ENCODE data around the gene PIGZ. TPM values are rescaled to one million over a fixed set of nuclear protein-coding genes. Genes with fewer than 3 reads are reported as not detected.

PIGZ gene
- total RNA-seq, 1 experiment from 2014 or later: 1.4 TPM

GRCh38 chr3:197012540-197012883 is 43.9 kb upstream of the PIGZ start:
- H3K79me2 ChIP-seq (ENCODE audit: insufficient read depth, low read length): no peaks in the 10 kb centered on the region
- DNase-seq (ENCODE audit: low read depth, low spot score) (no peak), ATAC-seq (no peak)
- ChIA-PET POLR2A (no interaction called here), CTCF (no interaction called here), RAD21 (ENCODE audit: low non-redundant PET in 1 of 2, low total read pairs in 2 of 2, uncharacterized antibody in 2 of 2, unreplicated experiment in 2 of 2) (no interaction called here)
- peaks cover 2 to 8% of the 10 kb centered on the region in 2 experiments; a peak in 3 of 4 replicates for H3K4me1 ChIP-seq (ENCODE audit: control insufficient read depth in 1 of 2, insufficient read depth in 2 of 2, low read length in 2 of 2)
- H2AFZ ChIP-seq (ENCODE audit: low read depth, low read length, poor library complexity, severe bottlenecking): no peak overlapping the region
- no peaks in the 10 kb centered on the region for H3K36me3 ChIP-seq (ENCODE audit: control insufficient read depth in 1 of 2, insufficient read depth in 2 of 2, low read length in 2 of 2)
- H3K27ac ChIP-seq (ENCODE audit: low read depth, low read length): no peak overlapping the region
- H3K9me2 ChIP-seq (ENCODE audit: insufficient read depth): no peaks in the 10 kb centered on the region
- intact Hi-C loops (cut with micrococcal nuclease): no loop called here
- no peak overlapping the region for H3K4me3 ChIP-seq (replicated peaks in 1 of 2; ENCODE audit: low read depth in 1 of 2, low read length in 2 of 2)
- H3K27me3 ChIP-seq (ENCODE audit: insufficient read depth, low read length): no peaks in the 10 kb centered on the region
- BruUV-seq (replicated peaks): no TSS peak
- H3K9me3 ChIP-seq (ENCODE audit: control insufficient read depth in 1 of 2, insufficient read depth in 1 of 2, low read depth in 1 of 2, low read length in 2 of 2): no peaks in the 10 kb centered on the region
- H4K20me1 ChIP-seq (ENCODE audit: insufficient read depth): no peaks in the 10 kb centered on the region
- TF ChIP-seq CBX3 (IDR thresholded peaks at IDR 0.05; ENCODE audit: low read depth) (no peak), EGR1 (IDR thresholded peaks at IDR 0.05; ENCODE audit: low read depth) (no peak), CTCF (IDR thresholded peaks at IDR 0.05 in 2 of 3, conservative IDR thresholded peaks at IDR 0.05 in 1 of 3; ENCODE audit: borderline replicate concordance in 1 of 3, insufficient read depth in 1 of 3, low read depth in 2 of 3, low read length in 2 of 3) (no peak), EZH2phosphoT487 (IDR thresholded peaks at IDR 0.05; ENCODE audit: borderline replicate concordance) (no peak), SRF (IDR thresholded peaks at IDR 0.05; ENCODE audit: low read depth) (no peak), JUND (IDR thresholded peaks at IDR 0.05) (no peak), SIN3A (IDR thresholded peaks at IDR 0.05; ENCODE audit: low read depth) (no peak), RAD21 (IDR thresholded peaks at IDR 0.05; ENCODE audit: low read depth) (no peak), MAX (IDR thresholded peaks at IDR 0.05) (no peak), ZBTB33 (IDR thresholded peaks at IDR 0.05; ENCODE audit: extremely low read depth, insufficient replicate concordance, low read length) (no peak), ATF3 (IDR thresholded peaks at IDR 0.05) (no peak), ELF1 (IDR thresholded peaks at IDR 0.05; ENCODE audit: borderline replicate concordance, low read depth) (no peak), CEBPB (IDR thresholded peaks at IDR 0.05; ENCODE audit: low read depth) (no peak)
- no peak overlapping the region for H3K4me2 ChIP-seq (ENCODE audit: low read length)
- H3K9ac ChIP-seq (ENCODE audit: low read length): no peak overlapping the region

Measured in HCT116 (cell line).